ENCODE measurements around the gene RNF31.

RNF31 gene

GRCh38 chr14:24184104-24184970 lies 37.0 kb downstream of the RNF31 start:
- no peak overlapping the region for H3K9ac ChIP-seq (ENCODE audit: low read length)
- H4K20me1 ChIP-seq (ENCODE audit: insufficient read depth, low read length) = no peaks in the 10 kb centered on the region
- peaks cover 26% of the 10 kb centered on the region for H3K79me2 ChIP-seq (ENCODE audit: low read length)
- no peak overlapping the region for H2AFZ ChIP-seq (ENCODE audit: low read depth, low read length)
- H3K36me3 ChIP-seq (replicated peaks; ENCODE audit: low read depth, low read length) = peaks cover 60% of the 10 kb centered on the region
- H3K27ac ChIP-seq (ENCODE audit: low read length) = no peak overlapping the region
- H3K27me3 ChIP-seq (ENCODE audit: low read depth, low read length) = no peaks in the 10 kb centered on the region
- H3K9me3 ChIP-seq (ENCODE audit: insufficient read depth, low read length) = no peaks in the 10 kb centered on the region
- no peak for TF ChIP-seq CTCF (IDR thresholded peaks at IDR 0.05; ENCODE audit: low read depth, low read length)
- no peak for TF ChIP-seq EZH2phosphoT487 (IDR thresholded peaks at IDR 0.05; ENCODE audit: low read depth)
- no peak overlapping the region for H3K4me2 ChIP-seq (ENCODE audit: low read length)
- H3K4me1 ChIP-seq (ENCODE audit: low read length) = peaks cover 13% of the 10 kb centered on the region
- H3K4me3 ChIP-seq (ENCODE audit: low read length) = no peak overlapping the region

DNA sequence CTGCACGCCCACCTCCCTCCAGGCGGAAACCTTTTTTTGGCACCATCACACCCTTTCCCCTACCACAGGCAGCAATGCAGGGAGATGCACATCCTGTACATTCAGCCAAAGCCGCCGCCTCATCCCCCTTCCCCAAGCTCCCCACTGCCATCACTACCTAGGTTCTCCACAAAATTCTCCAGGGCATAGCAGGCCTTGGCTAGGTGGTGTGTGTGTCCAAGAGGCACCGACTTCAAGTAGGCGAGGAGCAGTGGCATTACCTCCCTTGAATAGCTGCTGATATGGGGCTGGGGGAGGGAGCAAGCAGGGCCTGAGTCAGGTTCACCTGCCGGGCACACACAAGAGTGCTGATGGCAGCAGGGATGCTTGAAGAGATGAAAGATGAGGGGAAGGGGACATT lies 37.7 kb downstream of the RNF31 start:
- no peaks in the 10 kb centered on the region for H3K9me3 ChIP-seq (ENCODE audit: insufficient read depth, low read length)
- H3K27me3 ChIP-seq (ENCODE audit: low read depth, low read length) = no peaks in the 10 kb centered on the region
- H4K20me1 ChIP-seq (ENCODE audit: insufficient read depth, low read length) = no peaks in the 10 kb centered on the region
- TF ChIP-seq EZH2phosphoT487 (IDR thresholded peaks at IDR 0.05; ENCODE audit: low read depth) (no peak), CTCF (IDR thresholded peaks at IDR 0.05; ENCODE audit: low read depth, low read length) (no peak)
- H3K79me2 ChIP-seq (ENCODE audit: low read length) = peaks cover 26% of the 10 kb centered on the region
- peaks cover 15% of the 10 kb centered on the region for H3K4me1 ChIP-seq (ENCODE audit: low read length)
- H2AFZ ChIP-seq (ENCODE audit: low read depth, low read length) = no peak overlapping the region
- H3K27ac ChIP-seq (ENCODE audit: low read length) = no peak overlapping the region
- no peak overlapping the region for H3K9ac ChIP-seq (ENCODE audit: low read length)
- H3K4me3 ChIP-seq (ENCODE audit: low read length) = no peak overlapping the region
- peaks cover 58% of the 10 kb centered on the region for H3K36me3 ChIP-seq (replicated peaks; ENCODE audit: low read depth, low read length)
- no peak overlapping the region for H3K4me2 ChIP-seq (ENCODE audit: low read length)

GRCh38 chr14:24185741-24186140 lies 38.4 kb downstream of the RNF31 start:
- Histone ChIP-seq H2AFZ (ENCODE audit: low read depth, low read length) (no peak overlapping the region), H3K27me3 (ENCODE audit: low read depth, low read length) (no peaks in the 10 kb centered on the region), H3K9me3 (ENCODE audit: insufficient read depth, low read length) (no peaks in the 10 kb centered on the region), H3K79me2 (ENCODE audit: low read length) (peaks cover 26% of the 10 kb centered on the region), H3K27ac (ENCODE audit: low read length) (no peak overlapping the region), H4K20me1 (ENCODE audit: insufficient read depth, low read length) (no peaks in the 10 kb centered on the region), H3K9ac (ENCODE audit: low read length) (no peak overlapping the region), H3K36me3 (replicated peaks; ENCODE audit: low read depth, low read length) (peaks cover 56% of the 10 kb centered on the region), H3K4me2 (ENCODE audit: low read length) (no peak overlapping the region), H3K4me1 (ENCODE audit: low read length) (peaks cover 15% of the 10 kb centered on the region), H3K4me3 (ENCODE audit: low read length) (no peak overlapping the region)
- no peak for TF ChIP-seq CTCF (IDR thresholded peaks at IDR 0.05; ENCODE audit: low read depth, low read length)
- no peak for TF ChIP-seq EZH2phosphoT487 (IDR thresholded peaks at IDR 0.05; ENCODE audit: low read depth)

DNA sequence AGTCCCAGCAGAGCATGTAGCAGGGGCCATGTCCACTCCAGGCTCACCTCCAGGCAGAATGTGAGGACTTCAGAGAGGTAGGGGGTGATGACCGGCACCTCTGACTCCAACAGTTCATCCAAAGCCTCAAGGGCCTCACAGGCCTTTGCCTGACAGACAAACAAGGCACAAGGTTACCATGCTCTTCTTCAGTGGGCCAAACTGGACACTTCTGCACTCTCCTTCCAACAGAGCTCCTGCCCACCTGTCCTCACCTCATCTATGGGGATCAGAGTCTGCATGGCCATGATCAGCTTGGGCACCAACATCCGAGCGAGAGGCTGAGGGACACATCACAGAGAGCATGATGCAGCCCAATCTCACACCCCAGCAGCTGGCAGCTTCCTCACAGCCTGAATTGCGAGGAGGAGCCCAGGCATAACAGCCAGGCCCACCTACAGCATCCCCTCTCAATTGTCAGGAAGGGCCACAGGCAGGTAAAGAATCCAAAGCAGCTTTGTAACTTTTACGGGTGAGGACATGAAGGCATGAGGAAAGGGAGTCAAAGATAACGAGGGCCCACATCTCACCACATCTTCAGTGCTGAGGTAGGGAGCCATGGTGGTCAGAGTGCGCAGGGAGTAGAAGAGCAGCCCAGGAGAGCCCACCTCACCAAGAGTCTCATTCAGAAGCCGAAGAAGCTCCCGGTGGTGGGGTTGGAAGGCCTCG lies 39.7 kb downstream of the RNF31 start:
- Histone ChIP-seq H4K20me1 (ENCODE audit: insufficient read depth, low read length) (no peaks in the 10 kb centered on the region), H3K4me2 (ENCODE audit: low read length) (peak overlapping the region; percentile 99), H3K4me3 (ENCODE audit: low read length) (peak overlapping the region; percentile 99; the same call in 1 of the 2 replicates), H3K27ac (ENCODE audit: low read length) (no peak overlapping the region), H3K36me3 (replicated peaks; ENCODE audit: low read depth, low read length) (peaks cover 54% of the 10 kb centered on the region), H3K9me3 (ENCODE audit: insufficient read depth, low read length) (no peaks in the 10 kb centered on the region), H3K79me2 (ENCODE audit: low read length) (peaks cover 27% of the 10 kb centered on the region), H3K9ac (ENCODE audit: low read length) (no peak overlapping the region), H3K27me3 (ENCODE audit: low read depth, low read length) (no peaks in the 10 kb centered on the region), H3K4me1 (ENCODE audit: low read length) (peaks cover 15% of the 10 kb centered on the region), H2AFZ (ENCODE audit: low read depth, low read length) (no peak overlapping the region)
- TF ChIP-seq EZH2phosphoT487 (IDR thresholded peaks at IDR 0.05; ENCODE audit: low read depth) (no peak), CTCF (IDR thresholded peaks at IDR 0.05; ENCODE audit: low read depth, low read length) (no peak)

Measured in OCI-LY3 (cell line).